Smooth muscle cell (in vitro differentiated cells): Measurements from ENCODE around the gene NCEH1. TPM values are rescaled to one million over a fixed set of nuclear protein-coding genes. Genes with fewer than 3 reads are reported as not detected.

ENCODE experiments used
- DNase-seq: peaks from one replicate; lab custom pipeline; 2025; ENCODE audit not compliant: unreplicated experiment; lab: John Stamatoyannopoulos, UW
- H2AFZ ChIP-seq: fragments of 200-600 bp; sonication (generic); 2 replicates; pipeline ENCODE4 v1.6.0; 2016; ENCODE audit warnings: antibody characterized with exemption, low read depth, mild to moderate bottlenecking
- H3F3A ChIP-seq: fragments of 200-600 bp; sonication (generic); 2 replicates; pipeline ENCODE4 v1.6.0; 2017; ENCODE audit warnings: antibody characterized with exemption, low read depth
- H3K27ac ChIP-seq: fragments of 200-600 bp; sonication (generic); 2 replicates; pipeline ENCODE4 v1.5.1; 2016; ENCODE audit warnings: low read depth, mild to moderate bottlenecking
- H3K27me3 ChIP-seq: fragments of 200-600 bp; sonication (generic); 2 replicates; pipeline ENCODE4 v1.6.1; 2016; ENCODE audit warnings: low read depth, mild to moderate bottlenecking
- H3K36me3 ChIP-seq: fragments of 200-600 bp; sonication (generic); 2 replicates; pipeline ENCODE4 v1.5.1; 2016; ENCODE audit warnings: low read depth
- H3K4me1 ChIP-seq: fragments of 200-600 bp; sonication (generic); 2 replicates; pipeline ENCODE4 v1.5.1; 2016; ENCODE audit warnings: low read depth
- H3K4me2 ChIP-seq: fragments of 200-600 bp; sonication (generic); 2 replicates; pipeline ENCODE4 v1.6.0; 2016; ENCODE audit warnings: mild to moderate bottlenecking
- H3K4me3 ChIP-seq: fragments of 200-600 bp; sonication (generic); 2 replicates; pipeline ENCODE4 v1.5.1; 2016; ENCODE audit warnings: mild to moderate bottlenecking
- H3K79me2 ChIP-seq: fragments of 200-600 bp; sonication (generic); 2 replicates; pipeline ENCODE4 v1.6.0; 2016; ENCODE audit warnings: low read depth, mild to moderate bottlenecking
- H3K9ac ChIP-seq: fragments of 200-600 bp; sonication (generic); 2 replicates; pipeline ENCODE4 v1.6.0; 2016; ENCODE audit warnings: low read depth
- H3K9me3 ChIP-seq: fragments of 200-600 bp; sonication (generic); replicated peaks from 2 replicates; pipeline ENCODE4 v1.5.1; 2016; ENCODE audit warnings: low read depth
- H4K20me1 ChIP-seq: fragments of 200-600 bp; sonication (generic); 2 replicates; pipeline ENCODE4 v1.6.0; 2016; ENCODE audit warnings: low read depth
- WGBS: methylation state at CpG from one replicate; pipeline ENCODE4 v1.1.7; 2016; ENCODE audit warnings: low lambda C conversion rate; 5-methylcytosine and 5-hydroxymethylcytosine counted together
- polyA plus RNA-seq: library from polyadenylated mRNA; unstranded; fragments of >200 nt; fragmentation: Nextera tagmentation; extraction: Ambion mirVana; gene quantifications from 2 replicates; pipeline ENCODE4 v1.2.1, GENCODE V29; 2016
- total RNA-seq: library from RNA; depleted of rRNA; stranded (reverse); fragments of >200 nt; gene quantifications from 2 replicates; pipeline ENCODE4 v1.2.3, GENCODE V29; 2014
- TF ChIP-seq, protein P1 (sequence below): fragments of 200-600 bp; sonication (generic); IDR thresholded peaks from 2 replicates; pipeline ENCODE4 v1.5.1; 2017; ENCODE audit warnings: borderline replicate concordance, mild to moderate bottlenecking, antibody characterized with exemption; ENCODE audit not compliant: insufficient read depth, poor library complexity, severe bottlenecking

Gene NCEH1
- total and polyA plus RNA-seq, 2 experiments from 2014 or later, result 1.9 to 5.3 TPM

DNA sequence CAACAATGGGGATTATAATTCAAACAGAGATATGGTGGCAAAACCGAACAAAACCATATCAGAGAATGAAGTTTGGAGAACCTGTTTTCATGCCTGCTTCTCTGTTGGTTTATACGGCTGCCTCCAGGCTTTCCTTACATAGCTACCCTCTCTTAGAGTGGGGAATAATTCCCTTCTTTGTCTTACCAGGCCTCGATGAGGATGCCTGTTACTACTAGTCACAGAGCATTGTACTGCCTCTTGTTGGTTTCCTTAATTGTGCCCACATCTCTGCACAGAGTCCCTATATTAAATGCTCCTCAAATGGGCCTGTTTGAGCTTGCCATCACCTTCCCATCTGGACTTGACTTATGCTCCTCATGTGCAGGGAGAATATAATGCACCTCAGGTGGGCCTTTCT lies 92.9 kb downstream of the NCEH1 start:
- DNase-seq, result no peak
- Histone ChIP-seq H3K4me3 (no peak overlapping the region), H3K79me2 (no peaks in the 10 kb centered on the region), H3K4me2 (no peak overlapping the region), H3K9me3 (no peaks in the 10 kb centered on the region), H3K27me3 (no peaks in the 10 kb centered on the region), H4K20me1 (no peaks in the 10 kb centered on the region), H3K36me3 (no peaks in the 10 kb centered on the region), H3K27ac (no peak overlapping the region), H3K4me1 (no peaks in the 10 kb centered on the region), H2AFZ (no peak overlapping the region), H3F3A (no peaks in the 10 kb centered on the region), H3K9ac (no peak overlapping the region)
- TF ChIP-seq, protein P1, sequence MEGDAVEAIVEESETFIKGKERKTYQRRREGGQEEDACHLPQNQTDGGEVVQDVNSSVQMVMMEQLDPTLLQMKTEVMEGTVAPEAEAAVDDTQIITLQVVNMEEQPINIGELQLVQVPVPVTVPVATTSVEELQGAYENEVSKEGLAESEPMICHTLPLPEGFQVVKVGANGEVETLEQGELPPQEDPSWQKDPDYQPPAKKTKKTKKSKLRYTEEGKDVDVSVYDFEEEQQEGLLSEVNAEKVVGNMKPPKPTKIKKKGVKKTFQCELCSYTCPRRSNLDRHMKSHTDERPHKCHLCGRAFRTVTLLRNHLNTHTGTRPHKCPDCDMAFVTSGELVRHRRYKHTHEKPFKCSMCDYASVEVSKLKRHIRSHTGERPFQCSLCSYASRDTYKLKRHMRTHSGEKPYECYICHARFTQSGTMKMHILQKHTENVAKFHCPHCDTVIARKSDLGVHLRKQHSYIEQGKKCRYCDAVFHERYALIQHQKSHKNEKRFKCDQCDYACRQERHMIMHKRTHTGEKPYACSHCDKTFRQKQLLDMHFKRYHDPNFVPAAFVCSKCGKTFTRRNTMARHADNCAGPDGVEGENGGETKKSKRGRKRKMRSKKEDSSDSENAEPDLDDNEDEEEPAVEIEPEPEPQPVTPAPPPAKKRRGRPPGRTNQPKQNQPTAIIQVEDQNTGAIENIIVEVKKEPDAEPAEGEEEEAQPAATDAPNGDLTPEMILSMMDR, result no peak
- 74% methylated on average over 3 of the region's 3 CpGs for WGBS

DNA sequence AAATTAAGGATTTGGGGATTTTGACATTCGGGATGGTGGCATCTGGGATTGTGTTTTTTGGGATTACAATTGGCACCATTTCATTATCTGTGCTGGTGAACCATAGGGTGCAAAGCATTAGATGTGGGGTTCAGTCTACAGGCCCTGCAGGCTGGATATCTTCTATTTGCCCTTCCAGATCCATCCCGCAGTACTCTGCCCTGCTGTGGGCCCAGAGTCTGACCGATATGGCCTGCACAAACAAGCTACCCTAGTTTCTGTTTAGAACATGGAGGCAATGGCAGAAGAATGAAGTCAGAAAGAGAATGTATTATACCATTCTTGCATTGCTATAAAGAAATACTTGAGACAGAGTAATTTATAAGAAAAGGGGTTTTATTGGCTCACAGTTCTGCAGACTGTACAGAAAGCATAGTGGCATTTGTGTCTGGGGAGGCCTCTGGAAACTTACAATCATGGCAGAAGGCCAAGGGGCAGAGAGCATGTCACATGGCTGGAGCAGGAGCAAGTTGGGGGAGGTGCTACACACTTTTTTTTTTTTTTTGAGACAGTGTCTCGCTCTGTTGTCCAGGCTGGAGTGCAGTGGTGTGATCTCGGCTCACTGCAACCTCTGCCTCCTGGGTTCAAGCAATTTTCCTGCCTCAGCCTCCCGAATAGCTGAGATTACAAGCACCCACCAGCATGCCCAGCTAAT lies 93.7 kb downstream of the NCEH1 start:
- Histone ChIP-seq H3K9me3 (no peaks in the 10 kb centered on the region), H3K4me1 (no peaks in the 10 kb centered on the region), H3K79me2 (no peaks in the 10 kb centered on the region), H3K9ac (no peak overlapping the region), H3K27me3 (no peaks in the 10 kb centered on the region), H4K20me1 (no peaks in the 10 kb centered on the region), H3K27ac (no peak overlapping the region), H3K4me2 (no peak overlapping the region), H3K36me3 (no peaks in the 10 kb centered on the region), H3K4me3 (no peak overlapping the region), H2AFZ (no peak overlapping the region), H3F3A (no peaks in the 10 kb centered on the region)
- DNase-seq, result no peak
- TF ChIP-seq, protein P1, result no peak
- WGBS, result 96% methylated on average over 6 of the region's 6 CpGs

DNA sequence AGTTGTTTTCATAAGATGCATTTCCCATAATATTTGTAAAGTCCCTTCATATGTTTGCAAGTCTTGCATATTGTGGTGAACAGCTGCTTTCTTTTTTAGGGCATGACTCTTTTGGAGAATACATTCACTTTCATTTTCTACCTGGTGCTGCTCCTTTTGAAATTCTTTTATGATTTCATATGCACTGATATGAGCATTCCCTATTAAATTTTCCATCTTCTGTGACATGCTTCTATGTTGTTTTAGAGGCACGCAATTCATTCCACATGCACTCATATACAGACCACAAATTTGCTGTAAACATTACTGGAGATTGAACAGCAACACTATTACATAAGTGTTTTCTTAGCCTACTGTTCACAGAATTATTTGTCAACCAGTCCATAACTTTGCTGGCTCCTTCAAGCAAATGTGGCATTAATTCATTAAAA lies 94.8 kb downstream of the NCEH1 start:
- Histone ChIP-seq H3F3A (no peaks in the 10 kb centered on the region), H3K4me1 (no peaks in the 10 kb centered on the region), H3K27me3 (no peaks in the 10 kb centered on the region), H3K4me3 (no peak overlapping the region), H3K9ac (no peak overlapping the region), H4K20me1 (no peaks in the 10 kb centered on the region), H3K79me2 (no peaks in the 10 kb centered on the region), H3K36me3 (no peaks in the 10 kb centered on the region), H2AFZ (no peak overlapping the region), H3K4me2 (peak overlapping the region; percentile 29), H3K9me3 (no peaks in the 10 kb centered on the region), H3K27ac (no peak overlapping the region)
- 42% methylated on average over 1 of the region's 1 CpG for WGBS
- TF ChIP-seq, protein P1, result no peak
- DNase-seq, result no peak

DNA sequence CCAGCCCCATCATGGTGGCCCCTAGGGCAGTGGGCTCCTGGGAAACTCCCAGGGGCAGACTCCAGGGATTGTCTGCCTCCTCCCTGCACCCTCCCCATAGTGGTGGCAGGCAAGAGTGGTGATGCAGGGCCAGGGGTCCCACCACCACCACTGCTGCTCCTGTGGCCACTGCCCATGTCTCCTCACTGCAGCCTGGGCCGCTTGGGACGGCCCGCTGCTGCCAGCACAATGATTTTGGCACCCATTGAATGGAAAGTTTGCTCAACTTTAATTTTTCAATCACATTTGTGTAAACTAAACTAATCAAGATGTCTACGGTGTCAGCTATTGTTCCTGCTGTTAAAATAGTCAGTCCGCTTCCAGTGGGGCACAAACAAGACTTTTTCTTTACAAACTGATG lies 95.6 kb downstream of the NCEH1 start:
- 93% methylated on average over 5 of the region's 5 CpGs for WGBS

More for the DNA sequence above, 95.6 kb downstream of the NCEH1 start:
- H2AFZ ChIP-seq, result no peak overlapping the region
- no peaks in the 10 kb centered on the region for H3K9me3 ChIP-seq
- H3K9ac ChIP-seq, result no peak overlapping the region
- TF ChIP-seq, protein P1, result no peak
- H4K20me1 ChIP-seq, result no peaks in the 10 kb centered on the region
- H3K27me3 ChIP-seq, result no peaks in the 10 kb centered on the region
- no peak overlapping the region for H3K4me2 ChIP-seq
- no peaks in the 10 kb centered on the region for H3K36me3 ChIP-seq
- H3K79me2 ChIP-seq, result no peaks in the 10 kb centered on the region
- H3K4me3 ChIP-seq, result no peak overlapping the region
- H3K27ac ChIP-seq, result no peak overlapping the region
- no peaks in the 10 kb centered on the region for H3K4me1 ChIP-seq
- no peak for DNase-seq
- no peaks in the 10 kb centered on the region for H3F3A ChIP-seq
